Bronchial epithelial cell (primary cell): ENCODE measurements around the gene ETDC. TPM values are rescaled to one million over a fixed set of nuclear protein-coding genes. Genes with fewer than 3 reads are reported as not detected.

Source experiments
- DNase-seq: peaks from one replicate; pipeline ENCODE4 v3.0.0-alpha.2; 2010; ENCODE audit warnings: low read depth
- FAIRE-seq: peaks from 2 replicates; lab custom pipeline; 2011; peaks lifted over from hg19 to GRCh38; lab: Jason Lieb, UNC
- H3K27me3 ChIP-seq: 2 replicates; pipeline ENCODE4 v1.5.1; 2011; ENCODE audit warnings: low read length; ENCODE audit not compliant: control insufficient read depth, insufficient read depth
- H3K36me3 ChIP-seq: 2 replicates; pipeline ENCODE4 v1.5.1; 2011; ENCODE audit warnings: low read length; ENCODE audit not compliant: control insufficient read depth, insufficient read depth
- H3K4me3 ChIP-seq: 2 replicates; pipeline ENCODE4 v1.5.1; 2011; ENCODE audit warnings: mild to moderate bottlenecking, low read depth, low read length, control low read depth
- total RNA-seq: library from RNA; depleted of rRNA; stranded (reverse); fragments of >200 nt; gene quantifications from 2 replicates; pipeline ENCODE4 v1.2.1, GENCODE V29; 2014
- TF ChIP-seq, protein P1 (sequence below): IDR thresholded peaks from 2 replicates; pipeline ENCODE4 v1.5.1; 2011; ENCODE audit warnings: mild to moderate bottlenecking, moderate library complexity, low read length, control low read depth, inconsistent platforms; ENCODE audit not compliant: insufficient read depth, severe bottlenecking

Gene ETDC
- total RNA-seq, 1 donor from 2014 or later, result not detected

GRCh38 chrX:135347381-135348016 is 38.2 kb downstream of the ETDC start:
- no peak overlapping the region for H3K4me3 ChIP-seq
- TF ChIP-seq, protein P1, sequence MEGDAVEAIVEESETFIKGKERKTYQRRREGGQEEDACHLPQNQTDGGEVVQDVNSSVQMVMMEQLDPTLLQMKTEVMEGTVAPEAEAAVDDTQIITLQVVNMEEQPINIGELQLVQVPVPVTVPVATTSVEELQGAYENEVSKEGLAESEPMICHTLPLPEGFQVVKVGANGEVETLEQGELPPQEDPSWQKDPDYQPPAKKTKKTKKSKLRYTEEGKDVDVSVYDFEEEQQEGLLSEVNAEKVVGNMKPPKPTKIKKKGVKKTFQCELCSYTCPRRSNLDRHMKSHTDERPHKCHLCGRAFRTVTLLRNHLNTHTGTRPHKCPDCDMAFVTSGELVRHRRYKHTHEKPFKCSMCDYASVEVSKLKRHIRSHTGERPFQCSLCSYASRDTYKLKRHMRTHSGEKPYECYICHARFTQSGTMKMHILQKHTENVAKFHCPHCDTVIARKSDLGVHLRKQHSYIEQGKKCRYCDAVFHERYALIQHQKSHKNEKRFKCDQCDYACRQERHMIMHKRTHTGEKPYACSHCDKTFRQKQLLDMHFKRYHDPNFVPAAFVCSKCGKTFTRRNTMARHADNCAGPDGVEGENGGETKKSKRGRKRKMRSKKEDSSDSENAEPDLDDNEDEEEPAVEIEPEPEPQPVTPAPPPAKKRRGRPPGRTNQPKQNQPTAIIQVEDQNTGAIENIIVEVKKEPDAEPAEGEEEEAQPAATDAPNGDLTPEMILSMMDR, result no peak
- no peak for DNase-seq
- peaks cover 1% of the 10 kb centered on the region for H3K36me3 ChIP-seq
- no peak for FAIRE-seq
- H3K27me3 ChIP-seq, result no peaks in the 10 kb centered on the region

DNA sequence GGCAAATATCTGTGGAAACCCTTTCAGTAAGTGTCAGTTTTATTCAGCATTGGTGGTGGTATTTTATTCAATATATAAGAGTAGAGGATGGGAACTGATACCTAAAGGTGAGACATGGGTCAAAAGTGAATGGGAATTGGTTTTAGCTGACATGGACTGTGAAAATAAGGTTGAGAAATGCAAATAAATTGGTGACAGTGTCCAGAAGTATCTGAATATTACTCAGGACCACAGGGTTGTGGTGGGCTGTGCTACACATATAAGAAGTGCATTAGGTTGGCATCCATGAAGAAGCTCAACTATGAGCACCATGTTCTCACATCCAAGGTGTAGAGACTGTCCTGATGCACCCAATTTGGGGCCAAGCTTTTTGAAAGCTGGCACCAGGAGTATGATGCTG is 45.0 kb downstream of the ETDC start:
- TF ChIP-seq, protein P1, result no peak
- Histone ChIP-seq H3K27me3 (no peaks in the 10 kb centered on the region), H3K4me3 (no peak overlapping the region), H3K36me3 (no peaks in the 10 kb centered on the region)
- FAIRE-seq, result no peak
- no peak for DNase-seq

Other genes starting within 250 kb of the ETDC start
- gene SMIM10L2B, start 210.8 kb upstream of the ETDC start, total RNA-seq, result 0.38 and 0.53 TPM in 2 replicates
- gene ETDB, start 189.0 kb upstream of the ETDC start, total RNA-seq, result not detected in 2 replicates
- gene CT55, start 138.1 kb upstream of the ETDC start, total RNA-seq, result not detected in 2 replicates
- not detected in 2 replicates for gene ETDA, start 57.4 kb upstream of the ETDC start, total RNA-seq
- gene ZNF75D, start 34.6 kb downstream of the ETDC start, total RNA-seq, result 3.7 and 5.4 TPM in 2 replicates
- gene ZNF449, start 35.3 kb downstream of the ETDC start, total RNA-seq, result 4.7 and 7.6 TPM in 2 replicates
- 2.1 and 3.8 TPM in 2 replicates for gene SMIM10L2A, start 112.5 kb downstream of the ETDC start, total RNA-seq
- 3.2 TPM in 2 replicates for gene INTS6L, start 211.2 kb downstream of the ETDC start, total RNA-seq